Epithelial cell of proximal tubule (primary cell): Measurements from ENCODE around the gene ATXN3. TPM values are rescaled to one million over a fixed set of nuclear protein-coding genes. Genes with fewer than 3 reads are reported as not detected.
A peak's percentile ranks its signal among the peaks of the same experiment; 100 is the strongest.
"Not testable (repeated sequence)": the region's sequence is repeated elsewhere in the genome, so short reads cannot be mapped to it uniquely, and the experiment has no call there.

Experiments
- DNase-seq: peaks from one replicate; pipeline ENCODE4 v3.0.0-alpha.2; 2011; ENCODE audit warnings: low read depth
- H3K4me3 ChIP-seq: 2 replicates; pipeline ENCODE4 v1.5.1; 2011; ENCODE audit warnings: low read depth, mild to moderate bottlenecking, low read length
- CTCF ChIP-seq: conservative IDR thresholded peaks from 2 replicates; pipeline ENCODE4 v1.5.1; 2012; ENCODE audit warnings: low read depth, mild to moderate bottlenecking, low read length
- total RNA-seq: library from RNA; depleted of rRNA; stranded (reverse); fragments of >200 nt; gene quantifications from 2 replicates; pipeline ENCODE4 v1.2.3, GENCODE V29; 2015

ATXN3 gene
- total RNA-seq, 1 donor from 2014 or later: 23.1 TPM

GRCh38 chr14:92088494-92088893 lies 17.9 kb downstream of the ATXN3 start:
- DNase-seq: no peak
- H3K4me3 ChIP-seq: no peak overlapping the region
- TF ChIP-seq CTCF: no peak

GRCh38 chr14:92074555-92074954 lies 31.8 kb downstream of the ATXN3 start:
- no peak for TF ChIP-seq CTCF
- no peak for DNase-seq
- H3K4me3 ChIP-seq: no peak overlapping the region

GRCh38 chr14:92058006-92058917 lies 48.1 kb downstream of the ATXN3 start:
- TF ChIP-seq CTCF: no peak
- DNase-seq: no peak
- no peak overlapping the region for H3K4me3 ChIP-seq

- DNase-seq: no peak
- TF ChIP-seq CTCF: no peak
- H3K4me3 ChIP-seq: no peak overlapping the region
These were observed 56.6 kb downstream of the ATXN3 start for GRCh38 chr14:92049781-92050180.

- not testable (repeated sequence) for DNase-seq, H3K4me3 ChIP-seq
These were observed 57.2 kb downstream of the ATXN3 start for GRCh38 chr14:92049221-92049620.

- DNase-seq, H3K4me3 ChIP-seq: not testable (repeated sequence)
These were observed 60.5 kb downstream of the ATXN3 start for GRCh38 chr14:92045904-92046303.

- not testable (repeated sequence) for DNase-seq, H3K4me3 ChIP-seq
These were observed 64.6 kb downstream of the ATXN3 start for GRCh38 chr14:92041766-92042165.

- no peak for TF ChIP-seq CTCF
- DNase-seq: no peak
- H3K4me3 ChIP-seq: peak overlapping the region; percentile 81
These were observed 65.2 kb downstream of the ATXN3 start for GRCh38 chr14:92041203-92041602.
